Activated T-cell treated with anti-CD3 and anti-CD28 coated beads, Interleukin-2, amount 50 U/mL, for 48 hours (primary cell): ENCODE data around the gene ARHGEF12.

Source experiments
- DNase-seq, 2 experiments: peaks; one replicate each; pipeline ENCODE4 v3.0.0-alpha.2; 2020

Gene ARHGEF12

DNA sequence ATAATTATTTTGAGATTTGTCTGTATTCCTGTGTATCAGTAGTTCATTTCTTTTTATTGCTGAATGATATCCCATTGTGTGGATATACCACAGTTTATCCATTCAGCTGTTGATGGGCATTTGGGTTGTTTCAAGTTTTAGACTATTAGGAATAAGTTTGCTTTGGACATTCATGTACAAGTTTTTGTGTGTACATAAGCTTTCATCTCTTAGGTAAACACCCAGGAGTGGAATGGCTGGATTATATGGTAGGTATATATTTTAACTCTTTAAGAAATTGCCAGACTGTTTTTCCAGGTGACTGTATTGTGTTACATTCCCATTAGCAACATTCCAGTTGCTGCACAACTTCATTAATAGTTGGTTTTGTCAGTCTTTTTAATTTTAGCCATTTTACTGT is 52.0 kb downstream of the ARHGEF12 start:
- DNase-seq, result no peak

DNA sequence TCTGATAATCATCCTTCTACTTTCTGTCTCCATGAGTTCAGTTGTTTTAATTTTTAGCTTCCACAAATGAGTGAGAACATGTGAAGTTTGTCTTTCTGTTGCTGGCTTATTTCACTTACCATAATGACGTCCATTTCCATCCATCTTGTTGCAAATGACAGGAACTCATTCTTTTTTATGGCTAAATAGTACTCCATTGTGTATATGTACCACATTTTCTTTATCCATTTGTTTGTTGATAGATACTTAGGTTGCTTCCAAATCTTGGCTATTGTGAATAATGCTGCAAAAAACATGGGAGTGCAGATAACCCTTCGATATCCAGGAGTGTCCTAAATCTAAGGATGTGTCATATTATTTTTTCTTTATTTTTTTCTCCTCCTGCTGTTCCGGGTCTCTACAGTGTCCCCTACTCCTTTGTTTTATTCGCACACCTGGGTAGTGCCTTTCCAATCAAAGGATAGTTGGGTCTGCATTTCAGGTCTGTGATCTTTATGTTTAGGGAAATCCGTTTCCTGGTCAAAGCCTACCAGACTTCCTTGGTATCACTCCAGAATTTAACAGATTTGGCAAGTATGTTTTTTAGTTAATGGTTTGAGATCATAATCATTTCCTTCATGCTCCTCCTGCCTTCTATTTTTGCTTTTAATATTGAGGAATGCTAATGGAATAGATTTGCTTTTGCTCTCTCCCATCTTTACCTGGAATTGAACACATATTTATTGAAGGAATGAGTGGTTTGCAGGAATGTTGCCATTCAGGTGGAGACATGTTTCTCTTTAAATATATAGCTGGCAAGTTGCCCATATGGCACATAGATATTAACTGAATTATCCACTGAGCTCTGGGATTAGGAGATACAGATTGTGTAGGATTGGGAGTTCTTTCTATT is 53.7 kb downstream of the ARHGEF12 start:
- DNase-seq, result no peak

DNA sequence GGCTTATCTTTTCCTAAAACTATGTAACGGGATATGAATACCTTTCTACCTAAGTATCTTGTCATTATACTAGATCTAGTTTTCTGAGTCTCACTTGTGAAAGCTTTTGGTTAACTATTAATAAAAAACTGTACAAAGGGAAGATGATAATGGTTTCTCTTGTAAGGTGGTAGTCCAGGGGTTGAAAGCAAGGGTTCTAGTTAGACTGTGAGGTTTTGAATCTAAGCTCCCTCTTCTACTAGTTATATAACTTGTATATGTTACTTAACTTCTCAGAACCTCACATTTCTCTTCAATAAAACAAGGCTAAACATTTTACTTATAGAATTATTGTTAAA is 54.3 kb downstream of the ARHGEF12 start:
- DNase-seq, result no peak

DNA sequence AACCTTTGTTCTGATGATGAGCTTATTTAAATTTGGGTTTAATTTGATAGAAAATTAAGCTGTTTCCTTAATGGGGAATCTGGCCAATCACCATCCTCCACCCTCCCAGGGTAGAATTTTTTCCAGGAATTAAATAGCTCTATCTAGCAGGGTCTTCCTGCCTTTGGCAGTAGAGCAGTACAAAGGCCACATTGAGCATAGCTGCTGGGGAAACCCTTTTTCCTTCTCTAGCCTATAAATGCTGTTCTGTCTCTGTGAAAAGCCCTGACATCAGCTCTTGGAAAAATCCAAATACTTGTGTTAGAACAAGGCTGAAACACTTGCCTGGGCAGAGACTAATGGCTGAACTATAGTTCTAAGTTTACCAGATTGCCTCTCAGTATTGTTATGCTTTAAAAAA is 55.1 kb downstream of the ARHGEF12 start:
- DNase-seq, result no peak

DNA sequence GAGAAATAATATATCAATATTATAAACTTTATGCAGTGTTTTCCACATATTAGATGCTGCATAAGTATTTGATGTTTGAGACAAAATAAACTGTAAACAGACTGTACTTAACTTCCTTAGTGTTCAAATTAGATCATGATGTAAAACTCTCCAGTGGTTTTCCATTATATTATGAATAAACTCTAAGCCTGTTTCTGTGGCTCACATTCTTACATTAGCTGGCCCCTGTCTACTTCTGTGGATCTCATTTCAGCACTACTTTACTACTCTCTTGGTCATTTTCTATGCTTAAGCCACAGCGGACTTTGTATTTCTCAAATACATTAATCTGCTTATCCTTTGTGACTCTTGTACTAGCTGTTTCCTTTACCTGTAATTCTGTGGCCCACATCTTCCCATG is 55.6 kb downstream of the ARHGEF12 start:
- no peak for DNase-seq

DNA sequence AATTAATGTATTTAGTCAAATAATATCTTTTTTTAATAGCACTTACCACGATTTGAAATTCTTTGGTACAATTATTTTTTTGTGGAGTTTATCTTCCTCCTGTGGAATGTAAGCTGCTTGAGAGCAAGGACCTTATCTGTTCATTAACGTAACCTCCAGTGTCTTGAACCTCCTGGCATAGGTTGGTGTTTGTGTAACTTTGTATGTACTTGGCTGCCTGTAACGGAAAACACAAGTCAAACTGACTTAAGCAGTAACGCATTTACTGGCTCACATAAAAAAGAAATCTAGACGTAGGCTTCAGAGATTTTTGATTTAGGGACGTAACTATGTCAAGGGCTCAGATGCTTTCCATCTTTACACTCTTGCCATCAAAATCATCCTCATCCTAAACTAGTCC is 56.1 kb downstream of the ARHGEF12 start:
- DNase-seq, result no peak

DNA sequence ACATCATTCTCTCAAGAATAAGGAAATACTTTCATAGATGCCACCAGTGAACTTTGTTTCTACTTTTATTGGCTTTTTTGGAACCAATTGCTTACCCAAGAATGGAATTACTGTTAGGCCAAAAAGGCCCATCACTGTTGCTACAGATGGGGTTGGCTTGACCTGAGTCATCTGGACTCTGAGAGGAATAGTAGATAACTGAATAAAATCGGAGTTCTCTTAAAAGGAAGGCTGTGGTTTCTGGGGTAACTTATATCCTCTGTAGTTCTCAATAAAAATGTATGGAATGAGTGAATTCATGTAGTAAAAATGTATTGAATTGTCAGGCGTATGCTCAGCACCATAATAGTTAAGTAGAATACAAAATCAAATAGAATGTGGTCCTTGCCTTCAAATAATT is 56.6 kb downstream of the ARHGEF12 start:
- DNase-seq, result no peak

DNA sequence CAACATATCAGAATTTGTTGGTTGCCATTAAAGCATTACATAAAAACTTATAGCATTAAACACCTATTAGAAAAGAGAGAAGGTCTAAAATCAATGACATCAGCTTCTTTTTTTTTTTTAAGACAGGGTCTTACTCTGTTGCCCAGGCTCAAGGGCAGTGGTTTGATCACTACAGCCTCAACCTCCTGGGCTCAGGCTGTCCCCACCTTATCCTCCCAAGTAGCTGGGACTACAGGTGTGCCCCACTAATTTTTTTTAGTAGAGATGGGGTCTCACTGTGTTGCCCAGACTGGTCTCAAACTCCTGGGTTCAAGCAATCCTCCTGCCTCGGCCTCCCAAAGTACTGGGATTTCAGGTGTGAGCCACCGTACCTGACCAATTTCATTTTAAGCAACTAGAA is 57.9 kb downstream of the ARHGEF12 start:
- DNase-seq, result no peak

DNA sequence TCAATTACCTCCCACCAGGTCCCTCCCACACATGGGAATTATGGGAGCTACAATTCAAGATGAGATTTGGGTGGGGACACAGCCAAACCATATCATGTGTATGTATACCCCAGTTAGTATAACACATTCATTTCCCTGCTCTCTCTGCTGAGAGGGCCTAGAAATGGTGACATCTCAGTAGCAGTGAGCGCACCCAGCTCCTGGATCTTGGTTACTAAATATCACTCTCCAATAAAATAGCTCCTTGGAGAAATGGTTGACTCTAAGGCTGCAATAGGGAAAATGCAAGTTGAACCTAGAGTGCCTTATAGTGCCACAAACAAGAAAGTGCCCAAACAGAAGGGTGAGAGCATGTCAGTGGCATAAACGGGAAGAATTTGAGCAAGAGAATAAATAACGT is 59.6 kb downstream of the ARHGEF12 start:
- no peak for DNase-seq

DNA sequence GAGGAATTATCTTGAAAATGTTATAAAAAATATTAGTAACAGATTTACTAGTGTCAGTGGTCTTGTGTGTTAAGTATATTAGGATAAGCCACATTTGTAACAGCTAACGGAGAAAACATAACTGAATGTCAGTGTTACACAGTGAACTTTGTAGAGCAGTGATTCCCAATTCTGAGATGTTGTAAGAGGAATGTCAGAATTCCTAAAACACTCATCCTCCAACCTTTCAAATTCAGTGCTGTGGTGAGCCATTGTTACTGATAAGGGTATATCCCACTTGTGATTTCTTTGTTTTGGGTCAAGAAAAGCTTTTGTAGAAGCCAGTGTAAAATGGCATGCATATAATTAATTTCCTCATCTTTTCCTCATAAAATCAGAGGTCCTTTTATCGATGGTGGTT is 61.9 kb downstream of the ARHGEF12 start:
- DNase-seq, result no peak

DNA sequence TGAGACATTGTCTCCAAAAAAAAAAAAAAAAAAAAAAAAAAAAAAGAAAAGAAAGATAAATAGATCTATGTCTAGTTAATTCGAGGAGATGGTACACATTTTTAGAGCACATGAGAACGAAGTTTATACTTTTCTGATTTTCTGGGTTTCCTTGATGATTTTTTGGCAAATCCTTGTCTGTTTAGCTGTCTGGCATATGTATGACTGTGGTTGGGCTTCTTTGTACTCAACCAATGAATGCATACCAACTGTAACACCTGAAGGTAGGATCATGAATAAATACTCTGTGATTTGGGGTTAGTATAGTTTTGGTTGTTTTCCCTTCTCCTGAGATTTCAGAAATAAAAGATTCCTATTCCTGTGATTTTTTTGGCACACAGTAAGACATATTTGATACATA is 63.1 kb downstream of the ARHGEF12 start:
- DNase-seq, result no peak

DNA sequence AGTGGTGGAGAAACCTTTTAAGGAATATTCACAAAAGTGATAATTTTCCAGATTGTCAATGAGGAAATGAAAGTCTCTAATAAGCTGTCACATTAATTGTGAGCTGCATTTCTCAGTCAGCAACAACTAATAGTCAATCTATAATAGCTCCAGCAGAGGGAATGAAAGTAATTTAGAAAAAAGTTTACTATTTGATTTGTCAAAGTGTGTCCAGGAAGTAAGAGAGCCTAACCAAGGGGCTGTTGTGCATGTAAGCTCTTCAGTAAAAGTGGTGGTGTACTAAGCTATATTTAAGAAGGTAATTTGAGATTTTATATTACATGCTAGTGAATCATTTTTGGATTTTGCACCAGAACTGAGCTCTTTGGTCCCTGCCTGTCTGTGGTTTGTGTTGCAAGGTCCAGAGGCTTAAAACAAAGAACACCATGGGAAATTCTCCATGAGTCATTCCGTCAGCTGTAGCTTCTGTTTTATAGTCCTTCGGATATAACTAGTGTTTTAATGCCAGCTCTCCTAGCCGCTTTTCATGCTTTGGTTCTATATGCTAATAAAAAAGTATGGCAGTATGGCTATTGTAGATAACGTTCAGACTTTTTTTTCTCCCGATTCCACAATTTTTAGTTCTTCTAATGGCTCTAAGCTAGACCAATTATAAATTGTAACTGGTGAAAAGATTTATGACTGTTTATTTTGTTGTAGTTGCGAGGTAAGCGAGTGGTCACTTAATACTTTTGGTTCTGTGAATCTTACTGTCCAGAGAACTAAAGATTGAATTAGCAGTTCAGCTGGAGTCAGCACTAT is 64.6 kb downstream of the ARHGEF12 start:
- no peak for DNase-seq

DNA sequence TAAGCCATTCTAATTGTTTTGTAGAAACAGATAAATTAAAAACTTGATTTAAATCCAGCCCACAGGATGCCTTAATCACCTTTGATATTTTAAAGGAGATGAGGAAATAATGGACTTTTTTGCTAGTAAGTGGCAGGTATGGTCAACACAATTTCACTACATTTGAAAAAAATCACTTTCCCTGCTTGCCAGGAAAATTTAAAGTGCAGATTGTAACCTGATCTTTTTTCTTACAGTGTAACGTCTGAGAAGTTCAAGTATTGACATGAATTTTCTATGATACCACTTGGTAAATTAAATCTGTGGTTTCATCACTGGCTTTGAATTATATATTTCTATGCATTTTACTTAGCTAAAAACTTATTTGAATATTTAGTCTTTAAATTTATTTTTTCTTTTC is 65.3 kb downstream of the ARHGEF12 start:
- no peak for DNase-seq

DNA sequence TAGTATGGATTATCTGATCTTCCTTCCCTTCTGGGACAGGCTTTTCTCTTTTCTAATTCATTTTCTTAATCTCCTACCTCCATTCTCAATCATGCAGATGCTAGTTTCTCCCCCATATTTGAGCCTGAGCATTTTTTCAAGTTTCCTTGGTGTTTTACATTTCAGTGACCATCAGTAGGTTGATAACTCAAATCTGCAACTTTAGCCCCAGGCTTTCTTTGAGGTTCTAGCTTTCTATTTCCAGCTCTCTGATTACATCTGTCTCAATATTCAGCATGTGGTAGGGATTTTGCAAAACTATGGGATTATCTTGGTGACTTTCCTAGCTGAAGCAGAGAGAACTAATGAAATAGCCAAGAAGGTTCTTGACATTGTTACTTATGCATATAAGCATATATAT is 67.8 kb downstream of the ARHGEF12 start:
- DNase-seq, result no peak

DNA sequence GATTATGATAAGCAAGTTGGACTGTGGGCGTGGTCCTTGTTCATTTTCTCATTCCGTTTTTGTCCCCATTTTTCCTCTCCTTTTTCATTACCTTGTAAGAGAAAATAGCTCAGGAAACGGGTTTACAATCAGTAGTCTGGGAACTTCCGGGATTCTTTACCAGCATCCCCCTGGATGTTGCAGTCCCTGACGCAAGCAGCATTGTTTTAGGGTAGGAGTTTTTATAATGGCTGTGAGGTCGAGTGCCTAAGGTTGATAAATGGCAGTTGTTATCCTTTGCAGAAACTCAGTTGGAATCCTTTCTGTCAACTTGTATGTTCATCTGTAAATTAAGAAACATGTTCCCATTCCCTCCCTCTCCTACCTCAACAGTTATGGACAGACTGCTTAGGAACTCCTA is 68.3 kb downstream of the ARHGEF12 start:
- DNase-seq, result no peak

DNA sequence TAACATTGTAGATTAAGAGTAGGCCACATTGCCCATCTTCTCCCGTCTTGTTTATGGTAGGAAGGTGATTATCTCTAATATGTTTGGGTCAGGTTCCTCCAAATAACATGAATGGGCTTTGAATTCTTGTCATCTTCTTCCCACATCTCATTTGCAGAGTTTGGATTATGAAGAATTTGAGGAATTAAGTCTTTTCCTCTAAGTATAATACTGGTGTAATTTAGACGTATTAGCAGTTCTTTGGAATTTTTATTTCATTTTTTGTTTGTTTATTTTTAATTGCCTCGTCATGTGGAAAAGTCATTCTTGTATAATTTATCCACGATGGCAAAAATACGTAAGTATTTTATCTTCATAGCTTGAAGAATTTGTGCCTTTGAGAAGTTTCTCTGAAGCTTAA is 73.4 kb downstream of the ARHGEF12 start:
- DNase-seq, result no peak

DNA sequence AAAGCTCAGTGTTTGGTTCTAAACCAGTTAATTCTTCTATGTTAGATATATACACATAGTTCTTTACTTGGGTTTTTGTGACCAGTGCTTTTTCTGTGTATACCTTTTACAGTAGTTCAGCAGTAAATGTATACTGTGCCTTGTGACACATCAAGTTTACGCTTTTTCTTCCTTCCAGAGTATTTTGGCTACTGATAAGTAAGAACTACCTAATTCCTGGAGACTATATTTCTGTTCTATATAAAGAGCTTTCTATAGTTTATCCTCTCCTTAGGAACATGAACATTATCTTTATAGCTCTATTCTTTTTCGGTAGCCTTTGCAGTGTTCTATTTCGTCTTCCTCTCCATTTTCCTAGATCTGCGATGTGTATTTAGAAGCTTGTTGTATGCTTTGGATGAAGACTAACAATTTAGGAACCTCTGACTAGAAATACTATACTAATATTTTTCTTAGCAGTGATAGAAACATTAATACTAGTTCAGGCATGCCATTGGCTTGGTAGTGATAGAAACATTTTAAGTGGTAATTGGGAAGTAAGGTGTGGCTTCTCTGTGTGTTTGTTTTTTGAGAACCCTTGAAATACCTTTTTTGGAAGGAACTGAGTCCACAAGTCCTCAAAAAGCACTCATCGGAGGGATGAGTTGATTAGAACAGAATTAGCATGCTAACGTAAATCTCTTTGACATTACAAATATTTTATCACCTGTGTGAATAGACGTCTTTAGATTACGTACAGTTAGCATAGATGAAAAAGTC is 74.6 kb downstream of the ARHGEF12 start:
- no peak for DNase-seq

DNA sequence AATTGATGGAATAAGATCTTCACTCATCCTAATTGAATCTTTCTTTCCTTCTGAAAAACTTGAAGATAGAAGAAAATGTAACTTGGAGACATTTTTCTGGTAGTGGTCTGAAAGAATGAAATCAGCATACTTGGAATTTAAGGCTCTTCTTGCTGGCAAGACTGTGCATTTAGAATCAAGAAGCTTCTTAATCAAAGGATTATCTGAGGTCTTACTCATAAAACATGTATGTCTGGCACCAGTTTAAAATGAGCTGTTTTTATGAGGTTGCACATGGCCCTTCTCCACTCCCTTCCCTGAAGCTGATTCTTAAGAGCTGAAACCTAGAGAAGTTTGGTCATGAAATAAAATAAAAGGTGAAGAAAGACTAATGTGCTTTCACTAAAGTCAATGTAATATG is 77.3 kb downstream of the ARHGEF12 start:
- no peak for DNase-seq

DNA sequence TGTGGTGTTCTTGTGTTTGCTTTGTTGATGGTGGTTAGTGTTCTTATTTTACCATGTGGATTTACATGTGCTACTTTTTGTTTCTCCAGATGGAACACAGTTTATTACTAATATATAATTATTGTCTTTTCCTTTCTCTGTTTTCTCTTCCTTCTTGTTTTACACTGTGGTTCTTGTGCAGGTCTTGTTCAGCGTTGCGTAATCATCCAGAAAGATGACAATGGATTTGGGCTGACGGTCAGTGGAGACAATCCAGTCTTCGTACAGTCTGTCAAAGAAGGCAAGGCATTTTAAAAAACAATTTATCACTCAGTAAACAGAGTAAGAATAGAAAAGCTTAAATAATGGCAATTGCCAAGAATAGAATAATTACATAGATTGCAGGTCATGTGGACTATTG is 84.4 kb downstream of the ARHGEF12 start:
- DNase-seq, result no peak

DNA sequence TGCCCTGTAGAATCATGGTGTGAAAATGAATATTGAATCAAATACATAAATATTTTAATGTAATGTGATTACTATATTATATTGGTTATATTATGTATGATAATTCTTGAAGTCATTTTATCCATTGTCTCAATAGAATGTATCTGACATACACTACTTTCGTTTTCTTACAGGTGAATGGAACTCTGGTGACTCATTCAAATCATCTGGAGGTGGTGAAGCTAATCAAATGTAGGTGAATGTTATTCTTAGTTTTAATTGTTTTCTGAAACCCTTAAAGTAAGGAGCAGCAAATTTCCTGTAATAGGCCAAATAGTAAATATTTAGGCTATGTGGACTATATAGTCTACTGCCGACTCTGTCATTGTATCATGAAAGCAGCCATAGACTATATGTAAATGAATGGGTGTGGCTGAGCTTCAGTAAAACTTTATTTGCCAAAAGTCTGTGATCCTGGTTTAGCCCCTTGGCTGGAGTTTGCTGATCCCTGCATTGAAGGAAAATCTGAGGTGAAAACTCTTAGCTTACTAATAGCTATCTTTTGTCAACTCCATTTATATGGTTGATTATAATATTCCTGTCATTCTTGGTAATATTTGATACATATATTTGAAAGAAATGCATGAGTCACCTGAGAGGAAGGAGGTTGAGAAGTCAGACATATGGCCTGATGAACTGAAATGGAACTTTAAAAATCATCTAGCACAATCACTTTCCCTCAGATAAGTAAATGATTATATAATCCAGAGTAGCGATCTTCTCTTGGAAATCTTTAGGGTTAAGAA is 88.2 kb downstream of the ARHGEF12 start:
- DNase-seq, result no peak

DNA sequence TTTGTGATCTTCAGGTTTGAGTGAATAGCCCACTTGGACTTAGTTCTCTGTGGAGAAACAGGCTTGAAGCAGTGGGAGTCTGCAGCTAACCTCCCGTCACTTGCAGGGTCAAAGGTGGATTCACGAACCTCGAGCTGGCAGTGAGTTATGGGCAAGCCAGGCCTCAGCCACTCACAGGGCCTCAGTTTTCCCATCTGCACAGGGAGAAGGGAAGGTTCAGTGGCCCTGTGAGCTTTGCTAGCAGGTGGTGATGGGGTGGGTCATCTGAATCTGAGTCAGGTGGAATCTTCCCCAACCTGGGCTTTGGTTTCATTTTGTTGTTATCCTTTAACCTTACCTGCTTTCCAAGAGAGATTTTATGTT is 88.7 kb downstream of the ARHGEF12 start:
- DNase-seq, result no peak

DNA sequence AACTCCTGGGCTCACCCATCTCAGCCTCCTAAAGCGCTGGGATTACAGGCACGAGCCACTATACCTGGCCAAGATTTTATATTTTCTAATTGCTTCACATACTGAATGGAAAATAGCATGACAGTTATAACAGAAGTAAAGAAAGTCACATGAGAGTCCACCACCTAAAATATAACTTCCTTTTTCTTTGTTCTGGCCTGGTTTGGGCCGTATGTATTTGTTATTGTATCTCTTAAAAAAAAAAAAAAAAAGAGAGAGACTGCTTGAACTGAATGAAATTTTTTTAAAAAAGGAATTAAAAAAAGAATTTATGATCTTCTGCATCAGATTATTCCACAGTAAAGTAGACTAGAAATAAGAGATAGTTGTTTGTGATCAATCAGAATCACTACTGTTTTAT is 89.3 kb downstream of the ARHGEF12 start:
- no peak for DNase-seq

DNA sequence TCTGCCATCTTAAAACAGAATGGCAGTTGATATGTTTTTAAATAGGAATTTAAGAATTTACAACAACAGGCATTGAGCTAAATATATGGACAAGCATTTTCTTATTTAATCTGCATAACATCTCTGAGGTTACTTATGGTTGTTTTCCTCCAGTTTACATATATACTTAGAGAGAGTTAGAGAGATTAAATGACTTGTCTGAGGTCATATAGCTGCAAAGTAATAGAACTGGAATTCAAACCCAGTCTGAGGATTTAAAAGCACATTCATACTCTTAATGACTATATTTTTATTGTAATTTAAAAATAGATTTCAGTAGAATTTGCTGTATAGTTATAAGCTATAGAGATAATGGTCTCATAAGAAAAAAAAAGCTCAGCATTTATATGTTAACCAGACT is 93.9 kb downstream of the ARHGEF12 start:
- DNase-seq, result no peak
